Ishikawa (cell line): ENCODE measurements around the gene SLC39A5.

ENCODE experiments used
- CREB1 ChIP-seq: IDR thresholded peaks from 2 replicates; pipeline ENCODE4 v1.6.1; 2012; ENCODE audit warnings: low read depth
- EGR1 ChIP-seq: IDR thresholded peaks from 2 replicates; pipeline ENCODE4 v1.6.1; 2012
- EP300 ChIP-seq: IDR thresholded peaks from 2 replicates; pipeline ENCODE4 v1.6.1; 2012; ENCODE audit warnings: borderline replicate concordance
- FOXM1 ChIP-seq: IDR thresholded peaks from 2 replicates; pipeline ENCODE4 v1.6.1; 2012; ENCODE audit warnings: low read depth, borderline replicate concordance
- RAD21 ChIP-seq: IDR thresholded peaks from 2 replicates; pipeline ENCODE4 v1.6.1; 2012; ENCODE audit warnings: low read depth
- TAF1 ChIP-seq: IDR thresholded peaks from 2 replicates; pipeline ENCODE4 v1.6.1; 2012; ENCODE audit warnings: low read depth, mild to moderate bottlenecking
- YY1 ChIP-seq: IDR thresholded peaks from 2 replicates; pipeline ENCODE4 v1.6.1; 2012; ENCODE audit warnings: low read depth
- TF ChIP-seq, protein P1 (sequence below): IDR thresholded peaks from 2 replicates; pipeline ENCODE4 v1.6.1; 2012; ENCODE audit warnings: low read depth, mild to moderate bottlenecking
- TF ChIP-seq, protein P2 (sequence below): IDR thresholded peaks from 2 replicates; pipeline ENCODE4 v1.6.1; 2012

DNA sequence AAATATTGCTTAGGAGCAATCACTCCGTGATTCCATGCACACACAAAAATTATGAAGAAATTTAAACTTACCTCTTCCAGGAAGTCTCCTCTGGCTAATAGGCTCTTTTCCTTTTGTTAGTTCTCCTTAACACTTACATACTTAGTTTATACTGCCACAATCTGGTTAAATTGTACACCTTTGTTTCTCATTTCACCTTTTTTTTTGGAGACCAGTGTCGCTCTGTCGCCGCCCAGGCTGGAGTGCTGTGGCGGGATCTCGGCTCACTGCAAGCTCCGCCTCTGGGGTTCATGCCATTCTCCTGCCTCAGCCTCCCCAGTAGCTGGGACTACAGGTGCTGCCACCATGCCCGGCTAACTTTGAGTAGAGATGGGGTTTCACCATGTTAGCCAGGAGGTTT, 30.5 kb downstream of the SLC39A5 start:
- TF ChIP-seq YY1 = no peak
- TF ChIP-seq EP300 = no peak
- TF ChIP-seq, protein P1, sequence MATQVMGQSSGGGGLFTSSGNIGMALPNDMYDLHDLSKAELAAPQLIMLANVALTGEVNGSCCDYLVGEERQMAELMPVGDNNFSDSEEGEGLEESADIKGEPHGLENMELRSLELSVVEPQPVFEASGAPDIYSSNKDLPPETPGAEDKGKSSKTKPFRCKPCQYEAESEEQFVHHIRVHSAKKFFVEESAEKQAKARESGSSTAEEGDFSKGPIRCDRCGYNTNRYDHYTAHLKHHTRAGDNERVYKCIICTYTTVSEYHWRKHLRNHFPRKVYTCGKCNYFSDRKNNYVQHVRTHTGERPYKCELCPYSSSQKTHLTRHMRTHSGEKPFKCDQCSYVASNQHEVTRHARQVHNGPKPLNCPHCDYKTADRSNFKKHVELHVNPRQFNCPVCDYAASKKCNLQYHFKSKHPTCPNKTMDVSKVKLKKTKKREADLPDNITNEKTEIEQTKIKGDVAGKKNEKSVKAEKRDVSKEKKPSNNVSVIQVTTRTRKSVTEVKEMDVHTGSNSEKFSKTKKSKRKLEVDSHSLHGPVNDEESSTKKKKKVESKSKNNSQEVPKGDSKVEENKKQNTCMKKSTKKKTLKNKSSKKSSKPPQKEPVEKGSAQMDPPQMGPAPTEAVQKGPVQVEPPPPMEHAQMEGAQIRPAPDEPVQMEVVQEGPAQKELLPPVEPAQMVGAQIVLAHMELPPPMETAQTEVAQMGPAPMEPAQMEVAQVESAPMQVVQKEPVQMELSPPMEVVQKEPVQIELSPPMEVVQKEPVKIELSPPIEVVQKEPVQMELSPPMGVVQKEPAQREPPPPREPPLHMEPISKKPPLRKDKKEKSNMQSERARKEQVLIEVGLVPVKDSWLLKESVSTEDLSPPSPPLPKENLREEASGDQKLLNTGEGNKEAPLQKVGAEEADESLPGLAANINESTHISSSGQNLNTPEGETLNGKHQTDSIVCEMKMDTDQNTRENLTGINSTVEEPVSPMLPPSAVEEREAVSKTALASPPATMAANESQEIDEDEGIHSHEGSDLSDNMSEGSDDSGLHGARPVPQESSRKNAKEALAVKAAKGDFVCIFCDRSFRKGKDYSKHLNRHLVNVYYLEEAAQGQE = no peak
- TF ChIP-seq CREB1 = no peak
- no peak for TF ChIP-seq EGR1
- TF ChIP-seq, protein P2, sequence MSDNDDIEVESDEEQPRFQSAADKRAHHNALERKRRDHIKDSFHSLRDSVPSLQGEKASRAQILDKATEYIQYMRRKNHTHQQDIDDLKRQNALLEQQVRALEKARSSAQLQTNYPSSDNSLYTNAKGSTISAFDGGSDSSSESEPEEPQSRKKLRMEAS = no peak
- TF ChIP-seq TAF1 = no peak
- no peak for TF ChIP-seq FOXM1
- TF ChIP-seq RAD21 = no peak
